ENCODE results near the gene PELO.

GRCh38 chr5:52743012-52743411, 44.7 kb upstream of the PELO start:
- TF ChIP-seq CTCF (IDR thresholded peaks at IDR 0.05; ENCODE audit: insufficient read depth, low read length, poor library complexity, severe bottlenecking): no peak
- TF ChIP-seq EZH2phosphoT487 (conservative IDR thresholded peaks at IDR 0.05; ENCODE audit: low read length): no peak
